Fibroblast of skin of right biceps (primary cell): ENCODE results near the gene DPP7.
"Not testable (repeated sequence)": the region's sequence is repeated elsewhere in the genome, so short reads cannot be mapped to it uniquely, and the experiment has no call there.

Experiments
- DNase-seq: peaks from one replicate; pipeline ENCODE4 v3.0.0-alpha.2; 2013

Gene DPP7

GRCh38 chr9:137128158-137128861, 13.8 kb upstream of the DPP7 start:
- no peak for DNase-seq

- DNase-seq = no peak
These were observed 13.0 kb upstream of the DPP7 start for GRCh38 chr9:137127301-137128157.

GRCh38 chr9:137126786-137127185, 12.3 kb upstream of the DPP7 start:
- DNase-seq = no peak

- DNase-seq = not testable (repeated sequence)
These were observed 9.5 kb upstream of the DPP7 start for GRCh38 chr9:137123952-137124462.

- no peak for DNase-seq
These were observed 8.9 kb upstream of the DPP7 start for GRCh38 chr9:137123468-137123837.

GRCh38 chr9:137122796-137123467, 8.4 kb upstream of the DPP7 start:
- not testable (repeated sequence) for DNase-seq

GRCh38 chr9:137121927-137122795, 7.6 kb upstream of the DPP7 start:
- DNase-seq = not testable (repeated sequence)

GRCh38 chr9:137118092-137118603, 3.6 kb upstream of the DPP7 start:
- DNase-seq = not testable (repeated sequence)

GRCh38 chr9:137117269-137117731, 2.8 kb upstream of the DPP7 start:
- DNase-seq = no peak

GRCh38 chr9:137116728-137117127, 2.2 kb upstream of the DPP7 start:
- no peak for DNase-seq

GRCh38 chr9:137116027-137116507, 1.5 kb upstream of the DPP7 start:
- no peak for DNase-seq

- DNase-seq = no peak
These were observed 977 bp upstream of the DPP7 start for GRCh38 chr9:137115394-137116026.

GRCh38 chr9:137114220-137114612, 317 bp downstream of the DPP7 start:
- DNase-seq = no peak

GRCh38 chr9:137113385-137114159, 961 bp downstream of the DPP7 start:
- DNase-seq = no peak

- no peak for DNase-seq
These were observed 1.8 kb downstream of the DPP7 start for GRCh38 chr9:137112564-137113384.

GRCh38 chr9:137111788-137112563, 2.6 kb downstream of the DPP7 start:
- DNase-seq = no peak

- no peak for DNase-seq
These were observed 3.4 kb downstream of the DPP7 start for GRCh38 chr9:137110911-137111787.
